ENCODE results near the gene SPARCL1.

Gene SPARCL1

GRCh38 chr4:87521757-87522374, 7.3 kb downstream of the SPARCL1 start:
- Histone ChIP-seq H3K4me3 (ENCODE audit: low read length) (no peak overlapping the region), H3K9ac (ENCODE audit: low read depth, low read length) (no peak overlapping the region), H3K27ac (ENCODE audit: low read depth, low read length) (no peak overlapping the region), H3K9me3 (ENCODE audit: insufficient read depth, low read depth, low read length) (no peaks in the 10 kb centered on the region), H3K4me1 (ENCODE audit: insufficient read depth, low read length) (peaks cover 32% of the 10 kb centered on the region), H3K36me3 (ENCODE audit: insufficient read depth, low read length) (no peaks in the 10 kb centered on the region), H3K27me3 (ENCODE audit: insufficient read depth, low read length) (peaks cover 44% of the 10 kb centered on the region; the same call in 1 of the 2 replicates)
- WGBS: 88% methylated on average over 3 of the region's 3 CpGs

- Histone ChIP-seq H3K36me3 (ENCODE audit: insufficient read depth, low read length) (no peaks in the 10 kb centered on the region), H3K4me3 (ENCODE audit: low read length) (no peak overlapping the region), H3K9me3 (ENCODE audit: insufficient read depth, low read depth, low read length) (no peaks in the 10 kb centered on the region), H3K27me3 (ENCODE audit: insufficient read depth, low read length) (peaks cover 50% of the 10 kb centered on the region; the same call in 1 of the 2 replicates), H3K9ac (ENCODE audit: low read depth, low read length) (no peak overlapping the region), H3K27ac (ENCODE audit: low read depth, low read length) (no peak overlapping the region), H3K4me1 (ENCODE audit: insufficient read depth, low read length) (peaks cover 26% of the 10 kb centered on the region)
- WGBS: 93% methylated on average over 1 of the region's 1 CpG
These were observed 7.9 kb downstream of the SPARCL1 start for GRCh38 chr4:87521319-87521718.

- Histone ChIP-seq H3K4me1 (ENCODE audit: insufficient read depth, low read length) (peaks cover 14% of the 10 kb centered on the region), H3K9me3 (ENCODE audit: insufficient read depth, low read depth, low read length) (no peaks in the 10 kb centered on the region), H3K27ac (ENCODE audit: low read depth, low read length) (no peak overlapping the region), H3K36me3 (ENCODE audit: insufficient read depth, low read length) (no peaks in the 10 kb centered on the region), H3K4me3 (ENCODE audit: low read length) (no peak overlapping the region), H3K27me3 (ENCODE audit: insufficient read depth, low read length) (peaks cover 56% of the 10 kb centered on the region; the same call in 1 of the 2 replicates), H3K9ac (ENCODE audit: low read depth, low read length) (no peak overlapping the region)
- 93% methylated on average over 2 of the region's 2 CpGs for WGBS
These were observed 11.6 kb downstream of the SPARCL1 start for GRCh38 chr4:87517621-87518020.

- Histone ChIP-seq H3K36me3 (ENCODE audit: insufficient read depth, low read length) (no peaks in the 10 kb centered on the region), H3K9ac (ENCODE audit: low read depth, low read length) (no peak overlapping the region), H3K27me3 (ENCODE audit: insufficient read depth, low read length) (peaks cover 46% of the 10 kb centered on the region; the same call in 1 of the 2 replicates), H3K9me3 (ENCODE audit: insufficient read depth, low read depth, low read length) (no peaks in the 10 kb centered on the region), H3K4me3 (ENCODE audit: low read length) (no peak overlapping the region), H3K27ac (ENCODE audit: low read depth, low read length) (no peak overlapping the region), H3K4me1 (ENCODE audit: insufficient read depth, low read length) (peaks cover 14% of the 10 kb centered on the region)
- 93% methylated on average over 2 of the region's 3 CpGs for WGBS
These were observed 12.5 kb downstream of the SPARCL1 start for GRCh38 chr4:87516683-87517082.

DNA sequence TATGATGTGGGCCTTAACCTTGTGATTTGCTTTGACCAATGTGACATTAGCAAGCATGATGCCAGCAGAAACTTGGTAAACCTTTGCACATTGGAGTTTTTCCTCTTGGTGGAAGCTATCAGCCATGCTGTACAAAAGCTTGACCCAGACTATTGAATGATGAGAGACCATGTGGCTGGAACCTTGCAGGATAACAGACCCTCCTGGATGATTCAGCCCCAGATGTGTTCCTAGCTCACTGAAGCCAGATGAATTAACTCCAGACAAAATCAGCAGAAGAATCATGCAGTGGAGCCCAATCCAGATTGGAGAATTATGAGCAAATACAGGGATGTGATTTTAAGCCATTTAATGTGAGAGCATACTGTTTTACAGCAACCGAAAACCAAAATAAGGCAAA, 16.8 kb downstream of the SPARCL1 start:
- H3K9ac ChIP-seq (ENCODE audit: low read depth, low read length): no peak overlapping the region
- H3K27me3 ChIP-seq (ENCODE audit: insufficient read depth, low read length): peaks cover 19% of the 10 kb centered on the region; the same call in 1 of the 2 replicates
- H3K27ac ChIP-seq (ENCODE audit: low read depth, low read length): no peak overlapping the region
- 88% methylated on average over 1 of the region's 1 CpG for WGBS
- no peaks in the 10 kb centered on the region for H3K36me3 ChIP-seq (ENCODE audit: insufficient read depth, low read length)
- no peaks in the 10 kb centered on the region for H3K4me1 ChIP-seq (ENCODE audit: insufficient read depth, low read length)
- H3K9me3 ChIP-seq (ENCODE audit: insufficient read depth, low read depth, low read length): no peaks in the 10 kb centered on the region
- H3K4me3 ChIP-seq (ENCODE audit: low read length): no peak overlapping the region

DNA sequence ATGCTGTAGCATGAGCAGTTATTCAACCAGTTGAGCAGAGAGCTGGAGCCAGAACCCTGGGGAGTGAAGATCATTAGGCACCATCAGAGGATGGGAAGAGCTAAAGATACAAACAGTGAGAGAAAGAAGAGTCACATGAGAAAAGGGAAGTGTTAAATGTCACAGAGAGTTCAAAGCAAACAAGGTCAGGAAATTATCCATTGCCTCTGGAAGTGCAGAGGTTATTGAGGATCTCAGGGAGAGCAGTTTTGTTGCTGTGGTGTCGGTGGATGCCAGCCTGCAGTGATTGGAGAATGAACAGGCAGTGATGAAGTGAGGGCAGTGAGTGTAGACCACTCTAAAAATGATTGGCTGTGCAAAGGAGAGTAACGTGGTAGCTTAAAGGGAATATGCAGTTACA, 17.7 kb downstream of the SPARCL1 start:
- no peaks in the 10 kb centered on the region for H3K9me3 ChIP-seq (ENCODE audit: insufficient read depth, low read depth, low read length)

DNA sequence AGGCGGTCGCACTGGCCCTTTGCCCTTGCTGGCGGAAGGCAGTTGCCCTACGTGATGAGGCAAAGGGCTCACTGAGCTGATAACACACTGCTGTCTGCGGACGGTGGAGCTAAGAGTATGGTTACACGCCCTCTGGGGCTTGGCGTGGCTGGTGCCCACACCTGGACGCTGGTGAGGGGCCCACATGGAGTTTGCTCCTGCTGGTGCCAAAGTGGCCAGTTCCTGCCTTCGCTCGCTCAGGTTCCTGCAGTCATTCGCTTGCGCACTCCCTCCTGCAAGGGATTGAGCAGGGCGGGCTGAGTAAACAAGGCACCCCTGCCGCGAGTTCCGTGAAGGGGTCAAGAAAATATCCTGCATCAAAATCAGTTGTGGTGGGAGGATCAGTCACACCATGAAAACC, 18.4 kb downstream of the SPARCL1 start:
- Histone ChIP-seq H3K27ac (ENCODE audit: low read depth, low read length) (no peak overlapping the region), H3K4me3 (ENCODE audit: low read length) (no peak overlapping the region), H3K27me3 (ENCODE audit: insufficient read depth, low read length) (peaks cover 5% of the 10 kb centered on the region; the same call in 1 of the 2 replicates), H3K4me1 (ENCODE audit: insufficient read depth, low read length) (no peaks in the 10 kb centered on the region), H3K36me3 (ENCODE audit: insufficient read depth, low read length) (no peaks in the 10 kb centered on the region), H3K9me3 (ENCODE audit: insufficient read depth, low read depth, low read length) (no peaks in the 10 kb centered on the region), H3K9ac (ENCODE audit: low read depth, low read length) (no peak overlapping the region)
- WGBS: 88% methylated on average over 17 of the region's 17 CpGs

More for the DNA sequence above, 17.7 kb downstream of the SPARCL1 start:
- Histone ChIP-seq H3K4me1 (ENCODE audit: insufficient read depth, low read length) (no peaks in the 10 kb centered on the region), H3K27ac (ENCODE audit: low read depth, low read length) (no peak overlapping the region), H3K9ac (ENCODE audit: low read depth, low read length) (no peak overlapping the region), H3K36me3 (ENCODE audit: insufficient read depth, low read length) (no peaks in the 10 kb centered on the region), H3K4me3 (ENCODE audit: low read length) (no peak overlapping the region), H3K27me3 (ENCODE audit: insufficient read depth, low read length) (peaks cover 10% of the 10 kb centered on the region; the same call in 1 of the 2 replicates)
- 84% methylated on average over 2 of the region's 2 CpGs for WGBS

- Histone ChIP-seq H3K36me3 (ENCODE audit: insufficient read depth, low read length) (no peaks in the 10 kb centered on the region), H3K27me3 (ENCODE audit: insufficient read depth, low read length) (no peaks in the 10 kb centered on the region), H3K27ac (ENCODE audit: low read depth, low read length) (no peak overlapping the region), H3K4me3 (ENCODE audit: low read length) (no peak overlapping the region), H3K9ac (ENCODE audit: low read depth, low read length) (no peak overlapping the region), H3K4me1 (ENCODE audit: insufficient read depth, low read length) (no peaks in the 10 kb centered on the region), H3K9me3 (ENCODE audit: insufficient read depth, low read depth, low read length) (no peaks in the 10 kb centered on the region)
- WGBS: 100% methylated on average over 3 of the region's 4 CpGs
These were observed 22.0 kb downstream of the SPARCL1 start for GRCh38 chr4:87506974-87507701.

DNA sequence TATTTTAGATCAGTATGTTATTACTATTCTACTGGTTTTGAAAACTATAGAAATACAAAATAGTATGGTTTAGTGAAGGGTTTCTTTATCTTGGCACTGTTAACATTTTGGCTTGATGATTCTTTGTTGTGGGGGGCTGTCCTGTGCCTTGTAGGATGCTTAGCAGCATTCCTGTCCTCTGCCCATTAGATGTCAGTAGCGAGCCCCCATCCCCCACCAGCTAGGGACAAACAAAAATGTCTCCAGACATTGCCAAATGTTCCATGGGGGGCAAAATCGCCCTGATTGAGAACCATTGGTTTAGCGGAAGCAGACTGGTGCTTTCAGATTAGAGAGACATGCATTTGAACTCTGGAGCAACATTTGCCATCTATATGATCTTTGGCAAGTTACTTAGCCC, 23.3 kb downstream of the SPARCL1 start:
- 63% methylated on average over 3 of the region's 3 CpGs for WGBS
- H3K4me3 ChIP-seq (ENCODE audit: low read length): no peak overlapping the region
- H3K27ac ChIP-seq (ENCODE audit: low read depth, low read length): no peak overlapping the region
- no peaks in the 10 kb centered on the region for H3K9me3 ChIP-seq (ENCODE audit: insufficient read depth, low read depth, low read length)
- no peaks in the 10 kb centered on the region for H3K27me3 ChIP-seq (ENCODE audit: insufficient read depth, low read length)
- no peak overlapping the region for H3K9ac ChIP-seq (ENCODE audit: low read depth, low read length)
- H3K4me1 ChIP-seq (ENCODE audit: insufficient read depth, low read length): no peaks in the 10 kb centered on the region
- H3K36me3 ChIP-seq (ENCODE audit: insufficient read depth, low read length): no peaks in the 10 kb centered on the region

- H3K36me3 ChIP-seq (ENCODE audit: insufficient read depth, low read length): no peaks in the 10 kb centered on the region
- no peak overlapping the region for H3K4me3 ChIP-seq (ENCODE audit: low read length)
- no peaks in the 10 kb centered on the region for H3K27me3 ChIP-seq (ENCODE audit: insufficient read depth, low read length)
- H3K27ac ChIP-seq (ENCODE audit: low read depth, low read length): no peak overlapping the region
- no peak overlapping the region for H3K9ac ChIP-seq (ENCODE audit: low read depth, low read length)
- no peaks in the 10 kb centered on the region for H3K4me1 ChIP-seq (ENCODE audit: insufficient read depth, low read length)
- no peaks in the 10 kb centered on the region for H3K9me3 ChIP-seq (ENCODE audit: insufficient read depth, low read depth, low read length)
These were observed 26.5 kb downstream of the SPARCL1 start for GRCh38 chr4:87502580-87503238.

DNA sequence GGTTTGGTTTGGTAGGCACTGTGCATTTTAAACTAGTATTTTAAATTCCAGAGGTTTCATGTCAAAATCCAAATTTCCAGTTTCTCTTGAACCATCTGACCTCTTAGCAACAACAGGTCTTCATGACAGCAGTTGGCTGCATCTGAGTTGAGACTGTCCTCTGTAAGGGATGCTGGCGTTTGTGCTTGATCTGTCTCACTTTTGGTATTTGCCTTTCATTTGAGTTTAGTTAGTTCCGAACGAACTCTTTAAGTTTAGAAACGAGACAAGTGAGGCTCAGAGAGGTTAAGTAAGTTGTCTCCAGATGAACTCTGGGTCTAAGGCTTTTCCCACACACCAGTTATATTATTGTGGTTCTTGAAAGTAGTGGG, 29.1 kb downstream of the SPARCL1 start:
- H3K9ac ChIP-seq (ENCODE audit: low read depth, low read length): no peak overlapping the region
- no peaks in the 10 kb centered on the region for H3K36me3 ChIP-seq (ENCODE audit: insufficient read depth, low read length)
- no peaks in the 10 kb centered on the region for H3K9me3 ChIP-seq (ENCODE audit: insufficient read depth, low read depth, low read length)
- no peaks in the 10 kb centered on the region for H3K4me1 ChIP-seq (ENCODE audit: insufficient read depth, low read length)
- no peaks in the 10 kb centered on the region for H3K27me3 ChIP-seq (ENCODE audit: insufficient read depth, low read length)
- no peak overlapping the region for H3K27ac ChIP-seq (ENCODE audit: low read depth, low read length)
- WGBS: 86% methylated on average over 4 of the region's 4 CpGs
- no peak overlapping the region for H3K4me3 ChIP-seq (ENCODE audit: low read length)

All from HUES64 (cell line).